Activated T-cell treated with anti-CD3 and anti-CD28 coated beads for 1 hour (primary cell): ENCODE results near the gene ELFN2.
"Not testable (repeated sequence)": the region's sequence is repeated elsewhere in the genome, so short reads cannot be mapped to it uniquely, and the experiment has no call there.

Experiments used
- DNase-seq: peaks from one replicate; pipeline ENCODE4 v3.0.0-alpha.2; 2020; ENCODE audit warnings: low read depth

ELFN2 gene, protein sequence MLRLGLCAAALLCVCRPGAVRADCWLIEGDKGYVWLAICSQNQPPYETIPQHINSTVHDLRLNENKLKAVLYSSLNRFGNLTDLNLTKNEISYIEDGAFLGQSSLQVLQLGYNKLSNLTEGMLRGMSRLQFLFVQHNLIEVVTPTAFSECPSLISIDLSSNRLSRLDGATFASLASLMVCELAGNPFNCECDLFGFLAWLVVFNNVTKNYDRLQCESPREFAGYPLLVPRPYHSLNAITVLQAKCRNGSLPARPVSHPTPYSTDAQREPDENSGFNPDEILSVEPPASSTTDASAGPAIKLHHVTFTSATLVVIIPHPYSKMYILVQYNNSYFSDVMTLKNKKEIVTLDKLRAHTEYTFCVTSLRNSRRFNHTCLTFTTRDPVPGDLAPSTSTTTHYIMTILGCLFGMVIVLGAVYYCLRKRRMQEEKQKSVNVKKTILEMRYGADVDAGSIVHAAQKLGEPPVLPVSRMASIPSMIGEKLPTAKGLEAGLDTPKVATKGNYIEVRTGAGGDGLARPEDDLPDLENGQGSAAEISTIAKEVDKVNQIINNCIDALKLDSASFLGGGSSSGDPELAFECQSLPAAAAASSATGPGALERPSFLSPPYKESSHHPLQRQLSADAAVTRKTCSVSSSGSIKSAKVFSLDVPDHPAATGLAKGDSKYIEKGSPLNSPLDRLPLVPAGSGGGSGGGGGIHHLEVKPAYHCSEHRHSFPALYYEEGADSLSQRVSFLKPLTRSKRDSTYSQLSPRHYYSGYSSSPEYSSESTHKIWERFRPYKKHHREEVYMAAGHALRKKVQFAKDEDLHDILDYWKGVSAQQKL

DNA sequence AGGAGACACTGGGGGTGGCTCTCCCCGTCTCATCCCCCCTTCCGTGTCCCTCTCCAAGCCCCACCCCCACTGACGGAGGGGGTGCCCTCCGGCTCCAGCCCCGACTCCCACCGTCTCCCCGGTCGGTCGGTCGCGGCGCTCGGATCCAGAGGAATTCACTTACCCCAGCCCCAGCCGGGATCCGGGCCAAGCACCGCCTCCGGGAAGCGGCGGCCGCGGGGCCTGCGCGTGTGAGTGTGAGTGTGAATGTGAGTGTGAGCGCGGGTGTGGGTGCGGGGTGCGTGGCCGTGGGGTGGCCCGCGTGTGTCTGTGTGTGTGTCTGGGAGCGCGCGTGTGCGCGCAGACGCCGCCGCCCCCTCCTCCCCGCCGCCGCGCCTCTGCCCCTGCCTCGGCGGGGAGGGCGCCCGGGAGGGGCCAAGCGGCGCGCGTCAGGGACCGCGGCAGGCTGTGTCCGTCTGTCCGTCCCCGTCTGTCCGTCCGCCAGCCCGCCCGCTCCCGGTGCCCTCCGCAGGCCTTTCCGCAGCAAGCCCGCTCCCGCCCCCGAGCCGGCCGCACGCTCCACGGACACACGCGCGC lies at the start of gene ELFN2:
ELFN2 (minus strand) TSS at position 345 of the 576 bp plus-strand sequence. CDS start 51,945 bp downstream, outside the sequence.
- DNase-seq = no peak

DNA sequence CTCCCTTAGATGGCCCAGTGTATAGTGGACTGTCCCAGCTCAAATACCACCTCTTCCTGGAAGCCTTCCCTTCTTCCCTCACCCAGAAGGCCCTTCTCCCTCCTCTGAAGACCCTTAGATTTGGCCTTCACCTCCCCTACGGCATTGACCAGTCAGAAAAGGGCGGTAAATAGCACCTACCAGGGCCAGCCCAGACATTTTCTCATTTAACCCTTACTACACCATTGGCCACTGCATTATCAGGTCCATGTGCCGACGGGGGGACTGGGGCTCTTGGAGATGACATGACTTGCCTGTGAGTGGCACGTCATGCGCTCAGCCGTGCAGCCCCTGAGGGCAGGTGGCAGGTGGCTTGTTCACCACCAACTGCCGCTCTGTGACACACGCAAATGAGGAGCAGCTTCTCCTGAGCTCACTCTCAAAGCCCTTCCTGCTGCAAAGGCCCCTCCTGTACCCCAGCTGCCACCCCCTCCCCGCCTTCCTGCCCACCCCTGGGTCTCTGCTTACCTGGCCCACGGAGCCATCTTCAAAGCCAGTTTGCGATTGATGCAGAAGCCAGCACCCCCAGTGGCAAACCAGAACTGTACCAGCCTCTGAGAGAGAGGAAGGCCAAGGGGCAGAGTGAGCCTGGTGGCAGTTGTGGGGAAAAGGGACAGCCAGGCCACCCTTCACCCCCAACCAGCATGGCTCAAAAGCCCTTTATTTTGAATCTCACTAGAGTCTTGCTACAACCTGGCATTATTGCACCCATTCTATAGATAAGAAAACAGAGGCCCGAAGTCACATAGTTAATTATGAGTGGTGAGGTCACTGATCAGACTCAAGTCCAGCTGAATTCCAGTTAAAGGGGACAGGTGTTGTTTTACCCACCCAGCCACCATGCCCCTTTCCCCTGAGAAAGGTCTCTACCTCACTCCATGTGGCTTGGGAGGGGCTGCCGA lies 49.4 kb upstream of the ELFN2 start:
- no peak for DNase-seq

DNA sequence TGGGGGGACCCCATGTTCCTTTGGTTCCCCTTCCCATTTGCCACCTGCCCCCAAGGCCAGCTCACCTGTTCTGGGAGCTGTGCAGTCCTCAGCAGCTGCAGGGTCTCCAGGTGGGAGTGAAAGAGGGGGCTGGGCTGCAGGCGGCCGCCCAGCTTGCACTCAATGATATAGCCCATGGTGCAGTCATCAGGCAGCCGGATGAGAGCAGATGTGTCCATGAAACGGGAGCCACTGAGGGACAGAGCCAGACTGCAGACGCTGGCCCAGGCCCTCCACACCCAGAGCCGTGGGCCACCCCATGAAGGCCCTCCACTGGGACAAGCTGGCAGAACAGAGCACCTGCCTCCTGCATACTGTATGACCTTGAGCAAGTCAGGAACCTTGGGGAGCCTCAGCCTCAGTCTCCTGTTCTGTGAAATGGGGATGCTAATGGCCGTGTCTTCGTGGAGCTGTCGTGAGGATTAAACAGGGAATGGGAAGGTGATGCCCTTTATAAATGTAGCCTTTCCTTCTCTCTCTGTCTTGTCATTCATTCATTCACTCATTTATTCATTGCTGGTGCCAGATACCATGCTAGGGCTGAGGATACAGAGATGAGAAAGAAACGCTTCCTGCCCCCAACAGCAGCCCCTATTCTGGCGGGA lies 47.3 kb upstream of the ELFN2 start:
- no peak for DNase-seq

DNA sequence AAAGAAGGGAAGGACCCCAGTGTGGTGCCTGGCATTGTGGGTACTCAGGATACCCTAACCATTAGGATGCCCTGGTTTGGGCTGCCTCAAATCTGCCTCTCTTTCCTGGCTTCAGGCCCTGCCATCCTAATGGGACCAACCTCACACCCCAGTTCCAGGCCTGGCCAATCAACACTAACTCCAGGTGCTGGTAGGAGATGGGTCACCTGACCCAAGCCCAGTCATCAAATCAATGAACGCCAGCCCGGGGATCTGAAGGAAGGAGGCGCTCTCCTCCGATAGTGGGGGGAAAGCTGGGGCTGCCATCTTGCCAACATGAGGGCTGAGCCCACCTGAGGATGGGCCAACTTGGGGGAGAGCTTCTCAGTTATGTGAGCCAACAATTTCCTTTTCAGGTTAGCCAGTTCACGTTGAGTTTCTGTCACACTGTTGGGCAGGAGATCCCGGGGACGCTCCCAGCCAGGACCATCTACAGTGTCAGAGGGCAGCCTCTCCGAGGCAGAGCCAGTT lies 46.2 kb upstream of the ELFN2 start:
- no peak for DNase-seq

DNA sequence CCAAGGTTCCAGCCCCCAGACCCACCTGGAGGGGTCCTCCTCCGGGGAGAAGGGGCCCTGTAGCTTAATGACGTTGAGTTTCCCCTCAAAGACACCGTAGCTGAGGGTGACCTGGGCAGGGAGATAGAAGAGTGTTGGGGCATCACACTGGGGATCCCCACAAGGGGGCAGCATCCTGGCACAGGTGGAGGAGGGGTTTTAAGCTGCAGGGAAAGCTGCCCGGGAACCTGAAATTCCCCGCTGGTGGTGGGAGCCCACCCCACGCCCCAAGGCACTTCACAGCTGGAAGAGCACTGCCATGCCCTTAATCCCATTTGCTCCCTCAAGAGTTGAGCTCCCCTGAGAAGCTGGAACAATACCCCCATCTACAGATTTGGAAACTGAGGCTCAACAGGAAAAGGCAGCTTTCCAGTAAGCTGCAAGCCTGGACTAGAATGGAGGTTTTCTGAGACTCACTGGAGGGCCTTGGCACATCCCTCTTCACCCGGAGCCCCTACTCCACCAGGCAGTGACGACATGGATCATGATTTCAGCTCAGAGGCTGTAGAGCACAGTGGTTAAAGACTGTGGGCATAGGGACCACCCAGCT lies 45.2 kb upstream of the ELFN2 start:
- peak; percentile 34 for DNase-seq

DNA sequence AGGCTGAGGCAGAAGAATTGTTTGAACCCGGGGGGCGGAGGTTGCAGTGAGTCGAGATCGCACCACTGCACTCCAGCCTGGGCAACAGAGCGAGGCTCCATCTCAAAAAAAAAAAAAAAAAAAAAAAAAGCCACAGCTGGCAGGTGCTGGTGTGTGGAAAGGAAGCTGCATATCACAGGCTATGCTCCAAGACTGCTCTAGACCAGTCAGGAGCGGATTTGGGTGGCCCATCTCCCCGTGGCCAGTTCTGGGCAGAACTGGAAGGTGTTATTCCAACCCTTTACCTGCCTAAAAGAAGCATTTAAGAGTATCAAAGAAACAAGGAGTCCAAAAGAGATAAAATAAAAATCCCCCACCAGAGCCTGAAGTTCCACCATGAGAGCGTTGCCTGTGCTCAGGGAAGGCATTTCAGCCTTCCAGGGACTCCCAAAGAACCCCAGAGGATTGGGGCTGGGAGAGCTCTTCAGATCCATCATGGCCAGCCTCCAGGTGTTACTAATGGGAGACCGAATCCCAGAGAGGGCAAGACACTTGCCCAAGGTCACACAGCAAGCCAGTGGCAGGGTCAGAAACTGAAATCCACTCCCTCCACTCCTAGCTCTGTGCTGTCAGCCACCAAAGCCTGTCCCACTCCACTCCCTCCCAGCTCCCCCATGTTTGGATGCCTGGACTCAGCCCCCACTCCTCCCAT lies 44.6 kb upstream of the ELFN2 start:
- DNase-seq = no peak

DNA sequence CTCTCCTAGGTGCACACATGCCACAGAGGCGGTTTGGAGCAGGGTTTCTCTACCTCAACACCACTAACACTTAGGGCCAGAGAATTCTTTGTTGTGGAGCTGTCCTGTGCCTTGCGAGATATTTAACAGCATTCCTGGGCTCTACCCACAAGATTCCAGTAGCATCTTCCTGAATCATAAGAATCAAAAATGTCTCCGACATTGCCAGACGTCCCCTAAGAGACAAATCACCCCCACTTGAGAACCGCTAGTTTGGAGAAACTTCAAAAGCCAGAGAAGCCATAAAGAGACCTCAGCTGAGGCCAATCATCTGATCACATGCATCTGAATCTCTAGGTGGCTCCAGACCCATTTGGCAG lies 42.8 kb upstream of the ELFN2 start:
- DNase-seq = no peak

DNA sequence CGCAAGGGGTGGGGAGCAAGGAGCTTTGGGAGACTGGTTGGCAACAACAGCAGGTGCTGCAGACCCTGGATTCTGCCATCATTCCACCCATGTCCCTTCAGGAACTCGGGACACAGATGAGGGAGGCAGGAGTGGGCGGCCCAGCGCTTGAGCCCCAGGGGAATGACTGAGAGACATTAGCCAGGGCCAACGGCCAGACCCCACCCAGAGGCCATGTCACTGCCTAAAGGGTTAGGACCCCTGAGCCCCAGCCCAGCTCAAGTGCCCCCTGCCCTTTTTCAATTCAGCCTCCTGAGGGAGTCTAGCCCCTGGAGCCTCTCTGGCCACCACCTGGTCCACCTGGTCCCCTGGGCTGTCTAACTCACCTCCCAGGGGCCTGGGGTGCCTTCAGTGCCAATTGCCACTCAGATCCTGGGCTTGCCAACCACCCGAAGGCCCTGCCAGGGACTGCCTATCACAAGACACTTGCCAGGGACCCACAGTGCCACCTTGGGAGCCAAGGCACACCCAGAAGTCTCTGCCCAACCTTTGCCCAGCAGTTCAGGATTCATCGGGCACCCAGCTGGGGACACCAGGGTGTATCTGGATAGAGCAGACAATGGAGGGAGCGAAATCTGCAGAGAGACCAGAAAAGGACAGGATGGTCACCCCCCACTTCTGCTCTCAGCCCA lies 42.3 kb upstream of the ELFN2 start:
- DNase-seq = no peak

DNA sequence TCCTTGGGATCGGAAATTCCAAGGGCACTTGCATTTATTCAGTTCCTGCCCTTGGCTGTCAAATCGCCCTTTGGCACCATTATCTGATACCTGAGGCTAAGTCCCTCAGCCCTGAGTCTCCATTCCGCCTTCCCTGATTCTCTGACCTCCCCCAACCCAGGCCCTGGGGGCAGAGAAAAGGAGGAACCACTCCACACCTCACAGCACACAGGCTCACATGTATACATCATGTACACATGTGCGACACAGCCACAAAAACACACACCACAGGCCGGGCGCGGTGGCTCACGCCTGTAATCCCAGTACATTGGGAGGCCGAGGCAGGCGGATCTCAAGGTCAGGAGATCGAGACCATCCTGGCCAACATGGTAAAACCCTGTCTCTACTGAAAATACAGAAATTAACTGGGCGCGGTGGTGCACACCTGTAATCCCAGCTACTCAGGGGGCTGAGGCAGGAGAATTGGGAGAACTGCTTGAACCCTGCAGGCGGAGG lies 41.0 kb upstream of the ELFN2 start:
- not testable (repeated sequence) for DNase-seq

DNA sequence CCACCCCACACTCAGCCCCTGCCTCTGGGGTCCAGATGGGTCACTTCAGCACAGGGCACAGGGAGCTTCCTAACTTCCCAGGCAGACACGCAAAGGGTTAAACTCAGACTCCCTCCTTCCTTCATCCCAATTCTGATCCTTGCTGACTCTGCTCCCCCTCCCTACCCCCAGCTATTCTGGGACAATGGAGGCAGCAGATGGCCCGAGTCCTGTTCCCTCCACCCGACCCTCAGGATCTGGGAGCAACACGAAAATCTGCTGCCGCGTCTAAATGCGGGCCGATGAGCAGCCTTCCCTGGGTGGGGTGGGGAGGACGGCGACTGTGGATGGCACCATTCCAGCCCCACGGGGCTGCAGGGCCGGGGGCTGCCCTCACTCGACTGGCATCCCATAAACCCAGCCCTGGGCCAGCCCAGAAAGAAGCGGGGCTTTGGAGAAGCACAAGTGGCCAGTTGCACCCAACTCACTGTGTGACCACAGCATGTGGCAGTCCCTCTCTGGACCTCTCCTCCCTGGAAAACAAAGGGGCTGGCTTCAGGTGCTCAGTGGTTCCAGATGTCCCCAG lies 40.2 kb upstream of the ELFN2 start:
- DNase-seq = no peak

DNA sequence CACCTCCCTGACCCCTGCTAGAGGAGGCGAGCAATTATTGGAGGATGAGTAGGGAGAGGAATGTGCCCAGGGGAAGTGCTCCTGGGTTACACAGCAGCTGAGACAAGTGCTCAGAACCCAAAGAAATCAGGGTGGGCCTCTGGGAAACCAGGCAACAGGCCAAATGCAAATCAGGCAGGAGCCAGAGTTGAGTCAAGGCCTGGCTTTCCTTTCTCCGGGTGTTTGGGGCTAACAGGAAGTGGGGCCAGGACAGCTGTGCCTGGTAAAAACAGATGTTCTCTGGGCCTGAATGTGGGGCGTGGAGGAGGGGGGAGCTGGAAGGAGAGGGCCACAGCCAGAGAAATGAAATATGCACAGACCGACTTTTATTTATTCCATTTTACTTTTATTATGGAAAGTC lies 36.9 kb upstream of the ELFN2 start:
- DNase-seq = no peak

DNA sequence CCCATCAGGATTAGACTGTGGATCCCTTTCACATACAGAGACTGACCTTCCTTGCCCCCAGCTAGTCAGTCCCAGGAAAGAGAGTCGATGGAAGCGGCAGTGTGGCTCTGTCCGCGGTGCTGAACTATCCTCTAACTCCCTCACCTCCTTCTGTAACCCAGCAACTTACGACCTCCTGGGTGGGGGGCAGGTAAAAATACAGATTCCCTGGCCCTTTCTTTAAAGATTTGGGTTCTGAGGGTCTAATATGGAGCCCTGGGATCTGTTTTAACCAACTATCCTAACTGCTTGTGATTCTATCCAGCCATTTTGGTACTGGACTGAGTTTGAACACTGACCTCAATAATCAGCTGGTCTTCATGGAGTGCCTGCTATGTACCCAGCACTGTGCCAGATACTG lies 35.7 kb upstream of the ELFN2 start:
- DNase-seq = no peak

DNA sequence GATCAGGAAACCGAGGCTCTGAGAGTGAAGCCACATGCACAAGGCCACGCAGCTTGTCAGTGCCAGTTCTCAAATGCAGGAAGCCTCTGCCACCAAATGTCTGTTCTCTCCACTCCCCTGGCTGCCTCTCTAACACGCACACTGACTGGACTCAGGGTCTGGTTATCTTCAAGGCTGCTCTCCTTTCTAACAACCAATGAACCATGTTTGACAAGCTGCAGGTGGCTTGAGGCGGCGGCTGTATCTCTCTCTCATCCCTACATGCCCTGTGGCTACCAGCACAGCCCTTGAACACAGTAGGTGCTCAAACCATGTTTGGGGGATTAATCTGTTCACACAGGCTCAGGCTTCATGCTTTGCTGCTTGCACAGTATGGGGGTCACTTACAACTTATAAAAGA lies 35.2 kb upstream of the ELFN2 start:
- DNase-seq = no peak

DNA sequence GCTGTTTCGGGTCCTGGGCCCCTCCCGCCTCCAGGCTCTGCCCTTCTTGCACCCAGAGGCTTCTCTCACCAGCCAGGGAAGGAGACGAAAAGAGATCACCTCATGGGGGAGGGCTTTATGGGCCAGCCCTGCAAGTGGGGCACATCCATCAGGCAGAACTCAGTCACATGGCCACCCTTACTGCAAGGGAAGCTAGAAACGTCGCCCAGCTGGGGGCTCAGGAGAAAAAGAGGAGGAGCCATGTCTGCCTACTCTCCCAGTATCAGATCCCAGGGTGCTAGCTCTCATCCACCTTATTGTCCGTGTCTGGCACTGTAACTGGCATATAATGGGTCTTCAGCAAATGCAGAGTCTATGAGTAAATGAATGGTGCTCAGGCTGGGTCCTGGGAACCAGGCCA lies 34.7 kb upstream of the ELFN2 start:
- no peak for DNase-seq

DNA sequence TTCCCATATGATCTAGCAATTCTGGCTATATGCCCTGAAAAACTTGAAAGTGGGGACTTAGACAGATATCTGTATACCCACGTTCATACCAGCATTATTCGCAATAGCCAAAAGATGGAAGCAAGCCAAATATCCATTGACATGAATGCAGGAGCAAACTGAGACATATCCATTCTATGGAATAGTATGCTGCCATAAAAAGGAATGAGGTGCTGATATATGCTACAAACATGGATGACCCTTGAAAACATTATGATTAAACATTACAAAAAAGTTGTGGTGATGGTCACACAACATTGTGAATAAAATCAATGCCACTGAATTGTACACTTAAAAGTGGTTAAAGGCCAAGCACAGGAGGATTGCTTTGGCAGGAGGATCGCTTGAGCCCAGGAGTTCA lies 33.4 kb upstream of the ELFN2 start:
- no peak for DNase-seq

DNA sequence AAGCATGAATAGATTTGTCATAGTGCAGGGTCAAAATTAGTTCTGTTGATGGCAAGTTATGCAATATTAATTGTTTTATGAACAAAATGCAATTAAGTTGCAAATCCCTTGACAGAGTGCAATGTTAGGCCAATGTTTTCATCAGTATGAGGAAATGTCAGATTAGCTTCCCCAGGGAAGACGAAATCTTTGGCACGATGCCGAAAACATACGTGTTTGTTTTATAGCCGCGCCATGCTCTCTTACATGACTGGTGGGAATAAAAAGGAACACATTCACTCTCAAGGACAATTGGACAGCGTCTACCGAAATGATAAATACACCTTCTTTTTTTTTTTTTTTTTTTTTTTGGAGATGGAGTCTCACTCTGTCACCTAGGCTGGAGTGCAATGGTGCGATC lies 31.9 kb upstream of the ELFN2 start:
- no peak for DNase-seq

DNA sequence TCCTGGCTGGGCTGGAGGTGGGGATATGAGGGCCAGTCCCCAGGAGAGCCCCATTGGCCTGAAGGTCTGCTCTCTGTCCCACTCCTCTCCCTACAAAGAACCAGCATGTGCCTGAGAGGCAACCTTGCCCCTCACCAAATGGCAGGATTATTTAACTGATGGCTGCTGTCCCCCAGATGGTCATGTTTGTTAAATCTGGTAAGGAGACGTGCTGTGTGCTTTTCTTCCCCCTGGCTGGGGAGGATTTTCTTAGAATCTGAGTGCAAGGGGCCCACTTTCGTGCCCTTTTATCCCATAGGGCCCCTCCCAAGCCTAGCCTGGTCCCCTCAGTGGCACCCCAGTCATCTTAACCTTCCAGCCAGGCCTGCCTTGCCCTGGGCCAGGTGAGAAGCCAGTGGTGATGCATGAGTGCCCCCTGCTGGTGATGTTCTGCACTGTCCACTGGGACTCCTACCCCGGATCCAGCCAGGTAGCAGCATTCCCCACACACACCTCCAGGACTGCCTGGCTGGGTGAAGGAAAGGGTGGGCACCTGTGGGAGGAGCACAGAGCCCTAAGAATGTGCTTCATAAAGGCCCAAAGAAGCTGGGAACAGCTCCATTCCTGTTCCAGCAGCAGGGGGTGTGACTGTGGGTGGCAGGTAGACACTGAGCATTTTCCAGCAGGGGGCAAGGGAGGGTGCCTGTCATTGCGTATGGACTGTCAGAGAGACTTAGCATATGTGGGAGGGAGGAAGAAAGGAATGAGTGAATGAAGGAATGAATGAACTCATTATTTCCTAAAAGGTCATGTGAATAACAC lies 30.0 kb upstream of the ELFN2 start:
- peak; percentile 81 for DNase-seq

DNA sequence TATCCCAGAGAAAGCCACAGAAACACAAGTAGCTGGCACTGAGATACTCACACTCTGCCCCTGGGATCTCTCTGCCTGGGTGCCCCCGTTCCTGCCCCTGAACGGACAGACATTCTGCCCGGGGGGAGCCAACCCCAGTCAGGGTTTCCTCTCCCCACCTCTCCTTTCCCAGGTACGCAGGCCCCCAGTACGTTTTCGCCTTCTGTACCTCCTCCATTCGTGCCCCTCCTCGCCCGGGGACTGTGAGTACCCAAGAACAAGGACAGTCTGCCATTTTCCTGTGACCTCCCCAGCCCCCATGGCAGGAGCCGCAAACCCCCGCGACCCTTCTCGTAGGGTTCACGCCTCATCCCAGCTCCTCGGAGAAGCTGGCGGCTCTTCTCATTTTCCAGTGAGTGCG lies 29.1 kb upstream of the ELFN2 start:
- no peak for DNase-seq
